HG03135 (cell line): ENCODE data around the gene MBTPS1.

Experiments used
- ATAC-seq: cut with Tn5 transposase; IDR thresholded peaks from one replicate; pipeline ENCODE4 v1.9.1; 2021; ENCODE audit warnings: mild to moderate bottlenecking, moderate library complexity; ENCODE audit not compliant: unreplicated experiment

The MBTPS1 gene

GRCh38 chr16:84080813-84081212, 35.9 kb downstream of the MBTPS1 start:
- no peak for ATAC-seq

- no peak for ATAC-seq
These were observed 36.4 kb downstream of the MBTPS1 start for GRCh38 chr16:84080378-84080777.

DNA sequence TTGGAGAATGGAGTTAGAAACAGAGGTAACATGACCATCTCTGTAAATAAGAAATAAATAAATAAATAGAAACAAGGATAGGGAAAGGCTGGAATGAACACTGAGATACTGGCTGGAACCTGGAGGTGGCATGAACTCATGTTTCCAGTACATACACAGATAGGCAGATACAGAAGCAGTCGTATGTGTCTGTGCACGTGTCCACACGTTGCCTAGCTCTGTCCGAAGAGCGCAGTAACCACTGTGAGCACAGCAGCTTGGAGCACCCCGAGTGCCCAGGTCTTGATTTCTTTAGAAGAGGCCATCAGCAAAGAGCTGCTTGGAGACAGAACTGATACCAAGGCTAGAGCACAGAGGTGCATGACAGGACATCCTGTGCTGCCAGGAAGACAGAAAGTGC, 37.1 kb downstream of the MBTPS1 start:
- no peak for ATAC-seq

DNA sequence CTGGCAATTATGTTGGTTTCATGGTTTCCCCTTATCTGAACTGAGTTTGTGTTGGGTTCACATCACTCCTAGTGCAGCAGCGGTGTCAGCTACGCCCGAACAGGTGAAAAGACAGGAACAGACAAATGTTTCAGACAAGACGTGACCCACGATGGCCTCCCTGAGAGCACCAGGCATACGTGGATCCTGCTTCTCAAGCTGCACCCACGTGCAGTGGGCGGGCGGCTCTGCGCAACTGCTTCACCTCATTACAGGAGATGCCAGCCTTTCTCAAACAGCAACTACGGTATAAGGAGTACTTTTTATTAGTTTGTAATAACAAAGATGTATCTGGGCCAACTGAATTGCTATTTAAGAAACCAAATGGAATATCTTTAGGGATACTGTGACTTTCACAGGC, 41.4 kb downstream of the MBTPS1 start:
- ATAC-seq = no peak

GRCh38 chr16:84074721-84075120, 42.0 kb downstream of the MBTPS1 start:
- no peak for ATAC-seq

DNA sequence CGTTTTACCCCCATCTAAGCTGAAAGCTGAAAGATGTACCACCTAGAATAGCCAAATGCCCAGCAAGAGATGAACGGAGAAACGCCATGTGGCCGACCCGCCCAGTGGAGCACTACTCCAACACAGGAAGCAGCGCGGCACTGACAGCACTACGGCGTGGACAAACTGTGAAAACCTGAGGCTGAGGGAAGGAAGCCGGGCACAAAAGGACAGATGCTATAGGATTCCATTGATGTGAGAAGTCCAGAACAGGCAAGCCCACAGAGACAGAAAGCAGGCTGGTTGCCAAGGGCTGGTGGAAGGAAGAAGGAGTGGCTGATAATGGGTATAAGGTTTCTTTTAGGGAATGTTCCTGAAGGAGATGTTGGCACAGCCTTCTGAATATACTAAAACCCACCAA, 44.7 kb downstream of the MBTPS1 start:
- no peak for ATAC-seq

DNA sequence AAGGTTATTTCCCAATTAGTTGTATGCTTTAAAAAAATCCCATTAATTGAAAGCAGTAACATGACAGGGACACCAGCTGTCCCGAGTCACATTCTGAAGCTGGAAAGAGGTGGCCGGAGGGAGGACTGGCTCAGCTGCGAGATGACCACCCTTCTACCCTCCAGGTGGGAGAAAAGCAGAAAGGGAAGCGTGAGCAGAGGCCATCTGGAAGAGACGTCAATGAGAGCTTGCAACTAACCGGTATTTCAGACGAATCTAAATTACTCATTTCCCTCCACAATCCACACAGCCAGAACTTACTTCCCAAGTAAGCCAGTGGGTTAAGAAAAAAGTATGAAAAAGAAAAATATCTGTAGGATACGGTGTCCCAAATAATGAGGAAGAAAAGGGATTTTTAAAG, 45.6 kb downstream of the MBTPS1 start:
- no peak for ATAC-seq

DNA sequence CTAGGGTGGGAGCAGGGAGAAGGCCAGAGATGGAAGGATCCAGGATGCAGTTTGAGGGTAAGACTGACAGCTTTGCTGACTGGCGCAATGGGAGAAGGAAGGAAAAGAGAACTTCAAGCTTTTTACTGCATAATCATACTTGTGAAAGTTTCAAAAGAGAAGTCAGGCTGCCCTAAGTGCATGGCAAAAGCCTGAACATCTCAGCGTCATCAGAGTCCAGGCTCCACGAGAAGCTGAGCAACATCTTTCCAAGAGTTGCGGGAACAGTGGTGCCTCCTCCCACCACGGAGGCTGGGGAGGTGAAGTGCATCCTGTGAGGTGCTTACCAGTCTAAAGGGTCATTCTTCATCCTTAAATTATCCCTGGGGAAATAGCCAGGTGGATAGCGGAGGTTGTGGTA, 47.2 kb downstream of the MBTPS1 start:
- ATAC-seq = no peak

DNA sequence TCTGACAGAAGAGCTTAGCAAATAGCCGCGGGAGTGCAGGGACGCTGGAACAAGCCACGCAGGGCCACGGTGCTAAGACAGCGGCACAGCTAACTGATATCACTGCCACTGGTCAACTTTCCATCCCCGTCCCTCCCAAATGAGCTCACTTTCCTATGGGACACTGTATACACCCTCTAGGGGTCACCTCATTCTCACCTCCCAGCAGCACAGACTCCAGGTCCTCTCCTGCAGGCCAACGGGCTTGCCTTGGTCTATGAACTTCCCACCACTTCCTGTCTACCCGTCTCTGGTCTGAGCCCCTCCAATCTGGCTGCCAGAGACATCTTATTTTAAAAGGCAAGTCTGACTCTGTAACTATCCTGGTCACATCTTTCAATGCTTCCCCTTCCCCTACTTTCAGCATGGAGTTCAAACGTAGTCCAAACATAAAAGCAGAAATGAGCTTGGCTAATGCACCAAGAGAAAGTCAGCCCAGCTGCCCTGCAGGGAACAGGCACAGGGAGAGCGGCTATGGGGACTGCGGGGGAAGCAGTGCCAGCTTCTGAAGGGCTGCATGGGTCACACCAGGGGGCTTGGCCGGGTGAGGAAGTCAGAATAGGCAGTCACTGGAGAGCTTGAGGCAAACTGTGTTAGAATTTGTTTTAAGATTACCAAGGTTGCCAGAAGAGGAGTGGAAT, 47.8 kb downstream of the MBTPS1 start:
- ATAC-seq = no peak

- no peak for ATAC-seq
These were observed 48.7 kb downstream of the MBTPS1 start for GRCh38 chr16:84068041-84068440.

- no peak for ATAC-seq
These were observed 49.1 kb downstream of the MBTPS1 start for GRCh38 chr16:84067640-84068039.

DNA sequence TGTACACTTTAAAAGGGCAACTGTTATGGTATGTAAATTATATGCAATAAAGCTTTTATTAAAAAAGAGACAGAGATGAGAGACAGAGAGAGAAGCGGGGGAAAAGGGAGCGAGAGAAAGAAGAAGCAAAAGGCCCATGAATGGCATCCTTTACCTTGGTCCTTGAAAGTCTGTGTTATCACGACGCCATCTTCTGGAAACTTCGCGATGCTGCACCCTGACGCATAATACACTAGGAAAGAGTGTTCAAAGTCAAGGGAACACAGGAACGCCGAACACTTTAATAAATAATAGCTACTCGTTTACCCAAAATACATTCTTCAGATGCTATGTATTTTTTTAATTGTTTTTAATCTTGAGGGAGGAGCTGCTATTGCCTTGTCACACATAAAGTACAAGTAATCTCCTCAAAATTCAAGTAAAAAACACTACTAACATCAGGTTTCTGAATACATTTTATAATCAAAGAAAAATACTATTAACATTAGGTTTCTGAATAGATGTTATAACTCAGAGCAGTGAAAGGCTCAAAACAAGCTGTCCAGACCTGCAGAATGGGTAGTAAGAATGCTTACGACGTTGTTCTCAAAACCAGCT, 51.1 kb downstream of the MBTPS1 start:
- ATAC-seq = no peak

DNA sequence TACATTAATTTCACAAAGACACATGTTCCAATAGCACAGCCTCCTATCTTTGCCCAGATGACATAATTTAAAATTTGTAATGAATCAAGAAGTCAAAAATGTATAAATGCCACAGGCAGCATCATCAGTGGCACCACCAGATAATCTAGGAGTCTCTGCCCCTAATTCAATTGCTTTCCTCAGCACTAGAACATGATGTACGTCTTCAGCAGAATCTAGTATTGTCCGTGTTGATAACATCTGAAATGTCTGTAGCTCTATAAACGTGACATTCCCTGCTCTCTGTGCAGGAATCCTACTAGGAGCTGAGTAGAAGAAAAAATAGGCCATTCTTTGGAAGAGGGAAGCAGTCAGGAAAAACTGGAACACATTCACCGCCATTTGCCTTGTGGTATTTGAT, 52.8 kb downstream of the MBTPS1 start:
- ATAC-seq = no peak

DNA sequence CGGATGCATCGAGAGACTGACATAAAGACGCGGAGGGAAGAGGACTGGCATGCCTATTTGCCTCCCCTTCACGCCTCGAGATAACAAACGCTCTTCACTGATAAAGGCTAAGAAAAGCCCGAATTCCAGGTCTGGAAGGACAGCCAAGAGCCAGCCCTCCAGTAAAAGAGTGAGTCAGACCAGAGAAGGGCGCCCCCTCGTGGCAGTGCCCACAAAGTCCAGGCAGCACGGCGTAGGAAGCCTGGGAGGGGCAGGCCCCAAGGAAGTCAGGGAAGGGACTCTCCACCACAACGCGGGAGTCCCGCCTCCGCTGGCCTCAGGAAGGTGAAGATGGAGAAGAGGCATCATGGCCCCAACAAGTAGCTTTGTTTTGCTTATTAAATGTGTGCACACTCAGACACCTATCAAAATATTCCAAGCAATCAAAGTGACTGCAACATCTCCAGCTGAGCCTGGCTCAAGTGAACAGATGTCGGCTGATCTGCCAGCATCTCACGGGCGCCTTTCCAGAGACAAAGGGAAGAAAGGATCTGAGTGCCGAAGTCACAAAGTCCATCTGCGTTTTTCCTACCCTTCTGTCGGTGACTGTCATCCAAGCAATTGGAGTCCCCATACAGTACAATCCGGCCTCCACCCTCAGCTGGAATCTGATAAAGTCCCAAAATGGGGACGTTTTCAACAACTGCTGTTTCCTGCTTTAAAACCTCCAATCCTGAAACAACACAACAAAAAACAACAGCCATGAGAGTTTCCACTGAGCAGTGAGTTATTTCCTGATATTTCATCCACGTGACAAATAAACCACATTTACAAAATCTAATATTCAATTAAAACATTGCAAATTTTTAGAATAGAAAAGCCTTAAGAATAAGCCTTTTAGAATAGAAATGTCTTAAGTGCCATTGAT, 53.8 kb downstream of the MBTPS1 start:
- ATAC-seq = no peak

DNA sequence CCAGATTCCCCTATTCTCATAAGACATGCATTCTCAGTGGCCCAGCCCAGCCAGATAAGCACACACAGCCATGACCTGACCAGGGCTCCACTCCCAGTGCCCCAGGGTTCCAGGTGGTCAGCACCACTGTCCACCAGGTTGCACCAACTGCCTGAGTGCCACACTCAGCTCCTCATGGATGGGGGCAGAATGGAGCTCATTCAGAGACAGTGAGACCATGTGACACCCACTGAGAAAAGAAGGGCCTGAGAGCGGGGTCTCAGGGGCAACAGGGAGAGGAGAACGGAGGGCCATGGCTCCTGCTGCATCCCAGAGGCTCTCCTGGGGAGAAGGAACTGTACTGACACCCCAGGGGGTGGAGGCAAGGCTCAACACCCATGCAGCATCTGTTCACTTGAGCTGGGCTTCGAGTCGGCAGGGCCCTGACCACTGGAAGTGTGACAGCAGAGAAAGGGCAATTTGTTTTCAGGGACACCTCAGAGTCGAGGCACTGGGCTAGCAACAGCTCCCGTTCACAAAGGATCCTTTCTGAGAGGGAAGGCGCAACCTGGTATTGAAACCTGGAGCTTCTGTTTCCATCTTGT, 55.4 kb downstream of the MBTPS1 start:
- no peak for ATAC-seq

- ATAC-seq = no peak
These were observed 56.5 kb downstream of the MBTPS1 start for GRCh38 chr16:84059946-84060901.

DNA sequence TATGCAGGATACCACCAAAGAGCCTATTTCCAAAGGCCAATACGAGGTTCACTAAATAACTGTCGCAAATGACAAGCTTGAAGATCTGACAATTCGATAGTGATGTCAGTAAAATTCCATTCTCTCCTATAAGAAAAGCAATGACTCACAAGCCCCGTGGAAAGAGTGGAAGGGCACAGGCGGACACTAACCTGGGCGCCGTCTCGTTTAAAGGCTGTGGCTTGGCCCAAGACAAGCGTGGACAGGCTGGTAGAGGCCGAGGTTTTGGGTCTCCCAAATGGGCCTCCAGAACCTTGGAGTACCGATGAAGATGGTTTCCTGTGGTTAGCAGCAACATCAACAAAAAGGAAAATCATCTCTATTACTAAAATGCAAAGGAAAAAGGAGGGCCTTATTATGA, 57.6 kb downstream of the MBTPS1 start:
- ATAC-seq = no peak

- ATAC-seq = no peak
These were observed 58.1 kb downstream of the MBTPS1 start for GRCh38 chr16:84058664-84059063.

DNA sequence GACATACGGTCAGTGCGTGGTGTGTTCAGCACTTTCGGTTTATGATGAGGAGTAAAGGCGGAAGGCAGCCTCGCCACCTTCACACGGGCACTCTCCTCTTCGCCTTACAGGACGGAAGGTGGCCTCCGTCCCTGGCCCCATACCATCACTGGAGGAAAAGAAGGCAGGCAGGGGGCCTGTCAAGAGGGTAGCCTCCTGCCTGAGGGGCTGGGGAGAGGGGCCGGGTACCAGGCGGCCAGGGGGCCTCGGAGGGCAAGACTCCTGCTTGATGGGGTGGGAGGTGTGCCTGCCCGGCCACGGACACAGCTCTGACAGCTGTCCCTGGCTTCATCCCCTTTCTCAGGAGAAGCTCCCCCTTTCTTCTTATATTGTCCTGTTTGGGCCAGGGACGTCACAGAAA, 58.5 kb downstream of the MBTPS1 start:
- ATAC-seq = no peak

DNA sequence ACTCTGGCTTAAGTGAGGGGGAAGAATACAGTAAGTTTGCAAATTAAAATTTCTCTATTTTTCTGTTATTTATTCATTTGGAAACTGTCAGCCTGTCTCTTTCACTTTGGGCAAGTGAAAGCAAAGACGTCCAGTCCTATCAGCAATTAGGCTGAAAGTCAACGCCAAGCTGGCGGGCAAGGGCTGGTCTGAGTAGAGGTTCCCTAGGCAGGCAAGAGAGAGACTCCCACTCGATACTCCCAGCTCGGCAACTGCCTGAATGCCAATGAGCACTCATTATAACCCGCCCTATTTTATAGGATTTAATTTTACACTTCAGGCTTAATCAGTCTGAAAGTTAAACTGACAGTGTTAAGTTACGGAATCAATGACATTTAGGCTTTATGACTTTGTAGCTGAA, 59.8 kb downstream of the MBTPS1 start:
- ATAC-seq = no peak
